Articular chondrocyte of knee joint (primary cell): ENCODE measurements around the gene KCNJ12. TPM values are rescaled to one million over a fixed set of nuclear protein-coding genes. Genes with fewer than 3 reads are reported as not detected.

Experiments
- total RNA-seq: library from RNA; depleted of rRNA; stranded (reverse); fragments of >200 nt; gene quantifications from 2 replicates; pipeline ENCODE4 v1.2.3, GENCODE V29; 2012

The KCNJ12 gene
- 6.7 and 7.2 TPM in 2 replicates for total RNA-seq

DNA sequence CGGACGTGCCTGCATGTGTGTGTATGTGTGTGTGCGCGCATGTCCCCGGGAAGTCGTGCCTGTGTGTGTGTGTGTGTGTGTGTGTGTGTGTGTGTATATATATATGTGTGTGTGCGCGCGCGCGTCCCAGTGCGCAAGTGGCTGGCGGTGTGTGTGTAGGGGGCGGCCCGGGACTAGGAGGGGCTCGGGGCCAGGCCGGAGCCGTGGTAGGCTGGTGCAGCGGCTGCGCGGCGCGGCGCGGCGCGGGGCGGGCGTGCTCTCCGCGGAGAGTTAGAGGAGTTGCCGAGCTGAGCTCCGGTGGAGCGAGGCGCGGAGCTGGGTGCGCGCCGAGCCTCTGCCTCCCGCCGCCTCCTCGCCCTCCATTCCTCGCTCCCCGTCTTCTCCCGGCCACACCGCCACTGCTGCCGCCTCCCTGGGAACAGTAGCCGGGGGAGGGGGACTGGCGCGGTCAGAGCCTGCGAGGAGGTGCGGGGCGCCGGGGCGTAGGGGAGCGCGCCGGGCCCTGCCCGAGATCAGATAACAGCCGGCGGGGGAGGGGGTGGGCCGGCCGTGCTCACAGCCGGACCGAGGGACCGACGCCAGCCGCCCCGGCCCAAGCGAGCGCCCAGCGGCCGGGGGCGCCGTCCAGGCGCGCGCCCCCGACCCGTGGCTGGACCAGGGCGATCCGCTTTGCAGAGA, at the start of gene KCNJ12:
Gene KCNJ12 (plus strand): TSS at position 277 of the 678 bp plus-strand sequence. CDS start 38,986 bp downstream, outside the sequence.

Other genes with a start within 250 kb of the KCNJ12 start
- gene DHRS7B, start 249.4 kb upstream of the KCNJ12 start, total RNA-seq = 14.8 and 15.2 TPM in 2 replicates
- gene TMEM11, start 162.2 kb upstream of the KCNJ12 start, total RNA-seq = 16.1 and 17.0 TPM in 2 replicates
- gene NATD1, start 122.9 kb upstream of the KCNJ12 start, total RNA-seq = 5.7 and 6.7 TPM in 2 replicates
- gene MAP2K3, start 91.6 kb upstream of the KCNJ12 start, total RNA-seq = 30.4 and 46.8 TPM in 2 replicates